ENCODE results near the gene KIF26B.

DNA sequence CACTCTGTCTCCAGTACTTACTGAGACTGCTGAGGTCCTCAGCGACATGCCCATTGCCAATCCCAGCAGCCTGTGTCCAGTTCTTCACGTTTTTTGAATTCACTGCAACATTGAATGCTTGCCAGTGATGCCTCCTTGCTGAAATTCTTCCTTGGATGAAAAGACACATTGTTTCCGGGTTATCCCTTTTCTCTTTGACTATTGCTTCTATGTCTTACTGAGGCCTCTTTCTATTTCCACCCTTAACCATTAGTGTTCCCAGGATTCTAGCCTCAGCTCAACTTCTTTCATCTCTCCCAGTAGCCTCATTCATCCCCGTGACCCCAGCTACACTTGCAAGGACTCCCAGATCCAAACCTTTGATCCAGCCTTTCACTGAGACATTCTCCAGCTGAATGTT lies 46.5 kb upstream of the KIF26B start:
- TF ChIP-seq POLR2A (IDR thresholded peaks at IDR 0.05; ENCODE audit: low read depth, low read length) (no peak), CTCF (conservative IDR thresholded peaks at IDR 0.05; ENCODE audit: low read depth, low read length) (no peak), CEBPB (IDR thresholded peaks at IDR 0.05; ENCODE audit: low read depth, low read length) (no peak), USF2 (IDR thresholded peaks at IDR 0.05; ENCODE audit: low read depth, low read length) (no peak), SMC3 (IDR thresholded peaks at IDR 0.05; ENCODE audit: low read depth, low read length) (no peak), MAFK (IDR thresholded peaks at IDR 0.05; ENCODE audit: low read depth, low read length) (no peak), FOS (IDR thresholded peaks at IDR 0.05; ENCODE audit: low read depth, low read length) (no peak)

All from IMR-90 (cell line).